Thymus (tissue), 11 donors: ENCODE results near the gene YWHAH. TPM values are rescaled to one million over a fixed set of nuclear protein-coding genes. Genes with fewer than 3 reads are reported as not detected.

Source experiments
- DNase-seq, 9 donors: peaks; one replicate each; pipeline ENCODE4 v3.0.0-alpha.2; 2013; ENCODE audit warnings: low spot score in 9 of 9, low read depth in 6 of 9, missing footprints in 1 of 9
- H3K27ac ChIP-seq, 2 donors: one replicate each; pipeline ENCODE4 v1.5.1; 2013; ENCODE audit warnings: control low read depth in 1 of 2, low read depth in 1 of 2, low read length in 1 of 2, mild to moderate bottlenecking in 1 of 2, moderate library complexity in 1 of 2
- H3K27me3 ChIP-seq, 2 donors: one replicate each; pipeline ENCODE4 v1.5.1; 2013; ENCODE audit warnings: low read length in 1 of 2; ENCODE audit not compliant: control insufficient read depth in 2 of 2, insufficient read depth in 1 of 2
- H3K36me3 ChIP-seq, 2 donors: one replicate each; pipeline ENCODE4 v1.5.1; 2013; ENCODE audit warnings: low read length in 1 of 2, mild to moderate bottlenecking in 1 of 2, moderate library complexity in 1 of 2; ENCODE audit not compliant: control insufficient read depth in 2 of 2, insufficient read depth in 2 of 2
- H3K4me1 ChIP-seq, 2 donors: one replicate each; pipeline ENCODE4 v1.5.1; 2013; ENCODE audit warnings: low read length in 2 of 2; ENCODE audit not compliant: control insufficient read depth in 2 of 2, insufficient read depth in 2 of 2
- H3K4me3 ChIP-seq, 2 donors: one replicate each; pipeline ENCODE4 v1.5.1; 2013; ENCODE audit warnings: low read length in 2 of 2, control low read depth in 1 of 2, mild to moderate bottlenecking in 1 of 2
- H3K9me3 ChIP-seq, 2 donors: one replicate each; pipeline ENCODE4 v1.5.1; 2013; ENCODE audit warnings: low read length in 1 of 2, mild to moderate bottlenecking in 1 of 2; ENCODE audit not compliant: control insufficient read depth in 2 of 2, insufficient read depth in 1 of 2
- WGBS: extraction: QIAGEN DNeasy Blood & Tissue Kit; methylation state at CpG from one replicate; pipeline ENCODE4 v1.1.7; 2013; 5-methylcytosine and 5-hydroxymethylcytosine counted together
- polyA plus RNA-seq: library from polyadenylated mRNA; stranded (reverse); fragments of 200-250 nt; gene quantifications from one replicate; pipeline ENCODE4 v1.2.3, GENCODE V29; 2013
- total RNA-seq: library from RNA; stranded (reverse); fragments of 120-200 nt; gene quantifications from one replicate; pipeline ENCODE4 v1.2.4, GENCODE V29; 2013
- donor health status: healthy.

YWHAH gene
- total and polyA plus RNA-seq, 2 donors = 98.3 to 115 TPM

GRCh38 chr22:31929167-31929930 lies 15.0 kb upstream of the YWHAH start:
- Histone ChIP-seq H3K4me1 (no peaks in the 10 kb centered on the region), H3K4me3 (no peak overlapping the region), H3K27ac (no peak overlapping the region), H3K9me3 (no peaks in the 10 kb centered on the region), H3K27me3 (no peaks in the 10 kb centered on the region), H3K36me3 (no peaks in the 10 kb centered on the region)
- 84% methylated on average over 8 of the region's 8 CpGs for WGBS
- no peak for DNase-seq

GRCh38 chr22:31932863-31933262 lies 11.5 kb upstream of the YWHAH start:
- no peak for DNase-seq
- H3K4me3 ChIP-seq = no peak overlapping the region
- H3K4me1 ChIP-seq = no peaks in the 10 kb centered on the region
- no peak overlapping the region for H3K27ac ChIP-seq
- WGBS = 93% methylated on average over 5 of the region's 5 CpGs
- H3K27me3 ChIP-seq = no peaks in the 10 kb centered on the region
- H3K36me3 ChIP-seq = peaks cover 0 to 2% of the 10 kb centered on the region in 2 donors
- H3K9me3 ChIP-seq = no peaks in the 10 kb centered on the region

GRCh38 chr22:31933406-31933805 lies 10.9 kb upstream of the YWHAH start:
- H3K4me3 ChIP-seq = no peak overlapping the region
- H3K27me3 ChIP-seq = no peaks in the 10 kb centered on the region
- H3K4me1 ChIP-seq = no peaks in the 10 kb centered on the region
- peaks cover 0 to 2% of the 10 kb centered on the region in 2 donors for H3K36me3 ChIP-seq
- DNase-seq = no peak
- 98% methylated on average over 6 of the region's 6 CpGs for WGBS
- no peak overlapping the region for H3K27ac ChIP-seq
- H3K9me3 ChIP-seq = no peaks in the 10 kb centered on the region

GRCh38 chr22:31933816-31934482 lies 10.4 kb upstream of the YWHAH start:
- no peak overlapping the region for H3K27ac ChIP-seq
- H3K4me3 ChIP-seq = no peak overlapping the region
- DNase-seq = no peak
- no peaks in the 10 kb centered on the region for H3K27me3 ChIP-seq
- no peaks in the 10 kb centered on the region for H3K4me1 ChIP-seq
- peaks cover 0 to 2% of the 10 kb centered on the region in 2 donors for H3K36me3 ChIP-seq
- H3K9me3 ChIP-seq = no peaks in the 10 kb centered on the region
- 97% methylated on average over 17 of the region's 17 CpGs for WGBS

GRCh38 chr22:31935961-31936635 lies 8.2 kb upstream of the YWHAH start:
- no peaks in the 10 kb centered on the region for H3K4me1 ChIP-seq
- H3K36me3 ChIP-seq = peaks cover 0 to 2% of the 10 kb centered on the region in 2 donors
- H3K27ac ChIP-seq = no peak overlapping the region
- DNase-seq = no peak
- 87% methylated on average over 4 of the region's 4 CpGs for WGBS
- H3K27me3 ChIP-seq = no peaks in the 10 kb centered on the region
- H3K4me3 ChIP-seq = no peak overlapping the region
- no peaks in the 10 kb centered on the region for H3K9me3 ChIP-seq

GRCh38 chr22:31937341-31937740 lies 7.0 kb upstream of the YWHAH start:
- WGBS = 89% methylated on average over 3 of the region's 3 CpGs
- Histone ChIP-seq H3K36me3 (peaks cover 0 to 2% of the 10 kb centered on the region in 2 donors), H3K4me1 (no peaks in the 10 kb centered on the region), H3K9me3 (no peaks in the 10 kb centered on the region), H3K4me3 (no peak overlapping the region), H3K27ac (no peak overlapping the region), H3K27me3 (no peaks in the 10 kb centered on the region)
- DNase-seq = no peak

GRCh38 chr22:31938296-31938695 lies 6.0 kb upstream of the YWHAH start:
- DNase-seq = no peak
- no peak overlapping the region for H3K27ac ChIP-seq
- H3K36me3 ChIP-seq = peaks cover 0 to 2% of the 10 kb centered on the region in 2 donors
- H3K4me3 ChIP-seq = no peak overlapping the region
- peaks cover 2 to 3% of the 10 kb centered on the region in 2 donors for H3K4me1 ChIP-seq
- no peaks in the 10 kb centered on the region for H3K9me3 ChIP-seq
- no peaks in the 10 kb centered on the region for H3K27me3 ChIP-seq
- 87% methylated on average over 8 of the region's 8 CpGs for WGBS

- DNase-seq = no peak
- 98% methylated on average over 9 of the region's 9 CpGs for WGBS
- Histone ChIP-seq H3K4me1 (peaks cover 6 to 15% of the 10 kb centered on the region in 2 donors), H3K27me3 (no peaks in the 10 kb centered on the region), H3K27ac (no peak overlapping the region), H3K4me3 (no peak overlapping the region), H3K36me3 (peaks cover 0 to 3% of the 10 kb centered on the region in 2 donors), H3K9me3 (peaks cover 0 to 4% of the 10 kb centered on the region in 2 donors)
These were observed 3.8 kb upstream of the YWHAH start for GRCh38 chr22:31940506-31940905.

GRCh38 chr22:31942091-31942490 lies 2.2 kb upstream of the YWHAH start:
- peaks cover 0 to 8% of the 10 kb centered on the region in 2 donors for H3K36me3 ChIP-seq
- peaks cover 0 to 4% of the 10 kb centered on the region in 2 donors for H3K9me3 ChIP-seq
- DNase-seq = no peak
- H3K27ac ChIP-seq = no peak overlapping the region
- 98% methylated on average over 5 of the region's 5 CpGs for WGBS
- no peaks in the 10 kb centered on the region for H3K27me3 ChIP-seq
- no peak overlapping the region for H3K4me3 ChIP-seq
- H3K4me1 ChIP-seq = peaks cover 17 to 29% of the 10 kb centered on the region in 2 donors
